ENCODE data around the gene LRMDA.
A peak's percentile ranks its signal among the peaks of the same experiment; 100 is the strongest.

The LRMDA gene

DNA sequence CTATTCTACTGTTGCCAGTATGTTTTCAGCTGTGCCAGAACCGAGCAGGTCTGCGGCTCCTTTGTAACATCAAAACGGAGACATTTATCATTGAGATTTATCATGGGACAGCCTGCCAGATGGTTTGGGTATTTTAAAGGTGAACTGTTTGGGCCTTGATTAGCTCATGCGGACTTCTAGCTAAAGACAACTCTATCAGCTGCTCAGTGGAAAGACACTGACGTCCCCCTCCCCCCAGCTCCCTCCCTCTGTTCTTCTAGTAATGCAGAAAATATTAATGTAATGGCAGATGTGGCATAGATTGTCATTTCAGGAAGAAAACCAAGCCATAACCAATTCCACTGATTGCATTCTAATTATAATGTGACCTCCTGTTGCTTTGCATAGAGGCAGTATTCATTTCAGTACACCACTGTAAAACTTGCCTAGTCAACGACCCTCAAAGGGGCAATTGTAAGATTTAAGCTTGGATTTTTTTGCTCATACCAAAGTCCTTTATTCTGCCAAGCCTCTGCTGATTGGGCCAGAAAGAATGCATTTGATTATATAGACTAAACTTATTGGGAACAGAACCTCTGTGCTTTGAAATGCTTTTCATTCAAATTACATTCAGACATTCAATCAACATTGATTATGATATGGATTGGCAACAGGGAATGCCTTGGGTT, 966.8 kb downstream of the LRMDA start:
- Histone ChIP-seq H3K36me3 (no peaks in the 10 kb centered on the region), H3K4me3 (ENCODE audit: low read depth, low read length) (no peak overlapping the region), H3K27me3 (ENCODE audit: insufficient read depth, low read depth, severe bottlenecking) (no peaks in the 10 kb centered on the region), H3K9me3 (ENCODE audit: severe bottlenecking) (no peaks in the 10 kb centered on the region), H3K27ac (peak overlapping the region; percentile 56)
- DNase-seq, result peak; percentile 61
- TF ChIP-seq, protein P1, sequence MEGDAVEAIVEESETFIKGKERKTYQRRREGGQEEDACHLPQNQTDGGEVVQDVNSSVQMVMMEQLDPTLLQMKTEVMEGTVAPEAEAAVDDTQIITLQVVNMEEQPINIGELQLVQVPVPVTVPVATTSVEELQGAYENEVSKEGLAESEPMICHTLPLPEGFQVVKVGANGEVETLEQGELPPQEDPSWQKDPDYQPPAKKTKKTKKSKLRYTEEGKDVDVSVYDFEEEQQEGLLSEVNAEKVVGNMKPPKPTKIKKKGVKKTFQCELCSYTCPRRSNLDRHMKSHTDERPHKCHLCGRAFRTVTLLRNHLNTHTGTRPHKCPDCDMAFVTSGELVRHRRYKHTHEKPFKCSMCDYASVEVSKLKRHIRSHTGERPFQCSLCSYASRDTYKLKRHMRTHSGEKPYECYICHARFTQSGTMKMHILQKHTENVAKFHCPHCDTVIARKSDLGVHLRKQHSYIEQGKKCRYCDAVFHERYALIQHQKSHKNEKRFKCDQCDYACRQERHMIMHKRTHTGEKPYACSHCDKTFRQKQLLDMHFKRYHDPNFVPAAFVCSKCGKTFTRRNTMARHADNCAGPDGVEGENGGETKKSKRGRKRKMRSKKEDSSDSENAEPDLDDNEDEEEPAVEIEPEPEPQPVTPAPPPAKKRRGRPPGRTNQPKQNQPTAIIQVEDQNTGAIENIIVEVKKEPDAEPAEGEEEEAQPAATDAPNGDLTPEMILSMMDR (IDR thresholded peaks at IDR 0.05; ENCODE audit: low read depth, low read length), result no peak

DNA sequence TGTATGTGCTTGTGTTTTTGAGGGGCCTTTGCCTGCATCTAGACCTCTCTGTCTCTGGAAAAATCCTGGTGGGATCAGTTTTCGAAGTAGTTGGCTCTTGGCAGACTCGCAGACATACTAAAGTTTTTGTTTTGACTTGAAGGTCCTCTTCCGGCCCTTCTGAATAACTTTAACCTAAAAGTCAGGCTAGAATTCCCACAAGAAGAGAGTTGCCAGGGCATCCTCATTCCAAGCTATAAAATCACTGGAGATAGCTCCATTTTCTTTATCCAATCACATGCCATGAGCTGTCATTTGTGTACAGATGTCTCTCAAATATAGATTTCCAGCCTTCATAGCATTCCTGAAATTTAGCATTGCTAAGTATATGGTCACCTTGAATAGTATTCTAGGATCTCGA, 967.8 kb downstream of the LRMDA start:
- no peaks in the 10 kb centered on the region for H3K9me3 ChIP-seq (ENCODE audit: severe bottlenecking)
- TF ChIP-seq, protein P1 (IDR thresholded peaks at IDR 0.05; ENCODE audit: low read depth, low read length), result no peak
- H3K27ac ChIP-seq, result no peak overlapping the region
- DNase-seq, result no peak
- H3K36me3 ChIP-seq, result no peaks in the 10 kb centered on the region
- no peak overlapping the region for H3K4me3 ChIP-seq (ENCODE audit: low read depth, low read length)
- H3K27me3 ChIP-seq (ENCODE audit: insufficient read depth, low read depth, severe bottlenecking), result no peaks in the 10 kb centered on the region

DNA sequence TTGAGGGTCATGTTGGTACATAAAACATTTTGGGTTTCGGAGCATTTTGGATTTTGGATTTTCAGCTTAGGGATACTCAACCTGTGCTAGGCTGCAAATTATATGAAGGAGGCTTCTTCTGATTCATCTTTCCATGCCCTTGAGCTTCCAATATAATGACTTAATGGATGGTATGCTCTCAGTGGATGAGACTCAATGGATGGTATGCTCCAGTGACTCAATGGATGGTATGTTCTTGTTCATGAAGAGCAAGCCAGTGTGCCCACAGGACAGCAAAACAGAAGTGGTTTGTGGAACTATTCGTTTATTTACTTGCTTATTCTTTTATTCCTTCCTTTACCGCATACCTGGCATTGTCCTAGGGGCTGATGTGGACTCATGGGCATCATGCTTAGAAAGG, 969.6 kb downstream of the LRMDA start:
- H3K9me3 ChIP-seq (ENCODE audit: severe bottlenecking), result peaks cover 7% of the 10 kb centered on the region
- TF ChIP-seq, protein P1 (IDR thresholded peaks at IDR 0.05; ENCODE audit: low read depth, low read length), result no peak
- no peaks in the 10 kb centered on the region for H3K36me3 ChIP-seq
- H3K27ac ChIP-seq, result no peak overlapping the region
- no peak overlapping the region for H3K4me3 ChIP-seq (ENCODE audit: low read depth, low read length)
- H3K27me3 ChIP-seq (ENCODE audit: insufficient read depth, low read depth, severe bottlenecking), result no peaks in the 10 kb centered on the region
- no peak for DNase-seq

DNA sequence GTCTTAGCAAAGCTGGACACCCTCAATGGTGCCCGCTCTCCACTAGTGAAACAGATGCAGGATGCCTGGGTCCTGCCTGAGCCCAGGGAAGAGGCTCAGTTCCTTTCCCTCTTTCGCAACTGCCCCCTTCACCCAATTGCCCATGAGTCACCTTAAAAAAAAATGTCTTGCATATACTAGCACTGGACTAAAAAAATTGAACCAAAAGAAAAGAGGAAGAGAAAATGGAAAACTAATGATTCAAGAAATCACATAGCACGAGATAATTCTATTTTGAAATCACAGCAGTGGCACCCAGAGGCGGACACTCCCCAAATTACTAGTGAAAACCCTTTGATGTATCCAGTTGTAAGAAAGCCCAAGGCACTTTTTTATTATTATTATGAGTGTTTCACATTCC, 972.5 kb downstream of the LRMDA start:
- Histone ChIP-seq H3K9me3 (ENCODE audit: severe bottlenecking) (peaks cover 7% of the 10 kb centered on the region), H3K27me3 (ENCODE audit: insufficient read depth, low read depth, severe bottlenecking) (no peaks in the 10 kb centered on the region), H3K36me3 (no peaks in the 10 kb centered on the region), H3K4me3 (ENCODE audit: low read depth, low read length) (no peak overlapping the region), H3K27ac (no peak overlapping the region)
- no peak for DNase-seq
- TF ChIP-seq, protein P1 (IDR thresholded peaks at IDR 0.05; ENCODE audit: low read depth, low read length), result no peak

DNA sequence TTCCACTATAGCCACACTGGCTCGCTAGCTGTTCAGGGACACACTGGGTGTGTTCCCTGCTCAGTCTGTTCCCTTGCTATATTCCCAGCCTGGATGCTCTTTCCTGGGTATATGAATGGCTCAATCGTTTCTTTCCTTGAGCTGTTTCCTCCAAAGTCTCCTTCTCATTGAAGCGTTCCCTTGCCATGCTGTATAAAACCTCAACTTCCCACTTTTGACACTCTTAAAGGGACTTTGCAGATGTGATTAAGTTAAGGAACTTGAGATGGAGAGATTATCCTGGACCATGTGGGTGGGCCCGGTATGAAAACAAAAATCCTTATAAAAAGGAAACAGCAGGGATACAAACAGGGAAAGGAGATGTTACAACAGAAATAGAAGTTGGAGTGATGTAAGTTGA, 973.1 kb downstream of the LRMDA start:
- H3K9me3 ChIP-seq (ENCODE audit: severe bottlenecking), result peaks cover 7% of the 10 kb centered on the region
- no peak overlapping the region for H3K4me3 ChIP-seq (ENCODE audit: low read depth, low read length)
- TF ChIP-seq, protein P1 (IDR thresholded peaks at IDR 0.05; ENCODE audit: low read depth, low read length), result no peak
- no peak overlapping the region for H3K27ac ChIP-seq
- H3K36me3 ChIP-seq, result no peaks in the 10 kb centered on the region
- DNase-seq, result no peak
- no peaks in the 10 kb centered on the region for H3K27me3 ChIP-seq (ENCODE audit: insufficient read depth, low read depth, severe bottlenecking)

DNA sequence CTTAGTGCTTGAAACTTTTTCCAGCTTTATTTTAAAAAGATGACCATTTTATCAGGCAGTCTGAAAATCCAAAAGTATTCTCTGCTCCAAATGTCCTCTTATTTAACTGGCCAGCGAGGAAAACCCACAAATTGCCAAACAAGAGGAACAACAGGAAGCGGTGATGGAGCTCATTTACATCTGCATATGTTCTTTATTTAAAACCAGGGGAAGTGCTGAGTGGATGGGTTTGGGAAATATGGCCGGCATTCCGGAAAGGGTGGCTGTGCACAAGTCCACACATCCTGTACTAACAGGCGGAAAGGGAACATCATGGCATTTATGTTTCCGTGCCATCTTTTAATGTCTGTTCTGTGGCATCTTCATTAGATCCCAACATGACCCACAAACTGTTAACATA, 974.5 kb downstream of the LRMDA start:
- Histone ChIP-seq H3K27me3 (ENCODE audit: insufficient read depth, low read depth, severe bottlenecking) (no peaks in the 10 kb centered on the region), H3K36me3 (no peaks in the 10 kb centered on the region), H3K4me3 (ENCODE audit: low read depth, low read length) (no peak overlapping the region), H3K9me3 (ENCODE audit: severe bottlenecking) (peaks cover 7% of the 10 kb centered on the region), H3K27ac (no peak overlapping the region)
- TF ChIP-seq, protein P1 (IDR thresholded peaks at IDR 0.05; ENCODE audit: low read depth, low read length), result no peak
- no peak for DNase-seq

Data from WERI-Rb-1 (cell line).